Measurements from ENCODE around the gene KLK6.
"Not testable (repeated sequence)": the region's sequence is repeated elsewhere in the genome, so short reads cannot be mapped to it uniquely, and the experiment has no call there.

KLK6 gene

DNA sequence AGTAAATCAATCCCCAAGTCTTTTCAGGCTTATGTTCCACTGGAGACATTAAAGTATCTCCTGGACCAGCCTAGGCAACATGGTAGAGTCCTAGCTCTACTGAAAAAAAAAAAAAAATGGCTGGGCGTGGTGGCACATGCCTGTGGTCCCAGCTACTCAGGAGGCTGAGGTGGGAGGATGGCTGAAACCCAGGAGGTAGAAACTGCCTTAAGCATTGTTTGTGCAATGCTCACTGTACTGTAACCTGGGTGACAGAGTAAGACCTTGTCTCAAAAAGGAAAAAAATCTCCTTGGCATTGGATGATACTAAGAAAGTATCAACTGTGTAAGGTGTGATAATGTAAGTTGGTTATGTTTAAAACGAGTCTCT, 23.3 kb upstream of the KLK6 start:
- Histone ChIP-seq H3K9ac (ENCODE audit: low read length) (no peak overlapping the region), H3K14ac (ENCODE audit: low read length) (no peak overlapping the region), H3K4me2 (ENCODE audit: low read length) (no peak overlapping the region), H2AK5ac (ENCODE audit: low read length) (no peak overlapping the region), H3K9me3 (ENCODE audit: insufficient read depth, low read depth, low read length) (no peaks in the 10 kb centered on the region), H2BK12ac (ENCODE audit: low read length) (no peak overlapping the region), H3K36me3 (ENCODE audit: control insufficient read depth in 1 of 2, insufficient read depth in 2 of 2, low read length in 2 of 2) (no peaks in the 10 kb centered on the region), H3K4ac (ENCODE audit: low read depth, low read length) (no peak overlapping the region), H3K79me1 (ENCODE audit: low read length) (no peaks in the 10 kb centered on the region), H2AFZ (ENCODE audit: insufficient read depth, low read length, poor library complexity) (no peak overlapping the region), H3K27me3 (ENCODE audit: insufficient read depth, low read length) (no peaks in the 10 kb centered on the region), H4K8ac (ENCODE audit: low read depth, low read length) (no peak overlapping the region), H3K4me3 (ENCODE audit: low read depth, low read length) (no peak overlapping the region), H3K18ac (ENCODE audit: low read length) (no peak overlapping the region), H4K91ac (ENCODE audit: low read depth, low read length) (no peak overlapping the region), H4K12ac (ENCODE audit: low read depth, low read length) (no peak overlapping the region), H3K4me1 (ENCODE audit: control insufficient read depth in 1 of 2, insufficient read depth in 2 of 2, low read length in 2 of 2) (no peaks in the 10 kb centered on the region), H3K27ac (ENCODE audit: low read depth, low read length) (no peak overlapping the region), H3K23ac (ENCODE audit: low read length) (no peak overlapping the region), H2BK120ac (ENCODE audit: insufficient read depth, low read length, poor library complexity) (no peak overlapping the region), H2BK5ac (ENCODE audit: low read depth, low read length, poor library complexity) (no peak overlapping the region), H3K79me2 (ENCODE audit: control insufficient read depth, insufficient read depth, low read length, poor library complexity) (no peaks in the 10 kb centered on the region)
- no peak for DNase-seq
- no CpG with 5 or more reads among the region's 2 CpGs for WGBS (ENCODE audit: extremely low coverage, insufficient coverage, insufficient read length)

GRCh38 chr19:50984416-50984815, 15.0 kb upstream of the KLK6 start:
- WGBS (ENCODE audit: extremely low coverage, insufficient coverage, insufficient read length): no CpG with 5 or more reads among the region's 14 CpGs
- not testable (repeated sequence) for H4K12ac ChIP-seq (ENCODE audit: low read depth, low read length); DNase-seq

GRCh38 chr19:50983625-50984292, 14.4 kb upstream of the KLK6 start, which contains the start of gene KLK7:
TSS of gene KLK7 (minus strand) at chr19:50983917. CDS start at chr19:50982399, 1,518 bp downstream.
- H3K36me3 ChIP-seq (ENCODE audit: control insufficient read depth in 1 of 2, insufficient read depth in 2 of 2, low read length in 2 of 2): no peaks in the 10 kb centered on the region
- no peak within 1 kb of the TSS for H3K18ac ChIP-seq (ENCODE audit: low read length)
- H2BK12ac ChIP-seq (ENCODE audit: low read length): no peak within 1 kb of the TSS
- no peak within 1 kb of the TSS for H4K91ac ChIP-seq (ENCODE audit: low read depth, low read length)
- H3K23ac ChIP-seq (ENCODE audit: low read length): no peak within 1 kb of the TSS
- H3K79me1 ChIP-seq (ENCODE audit: low read length): peaks cover 4% of the 10 kb centered on the region
- H3K4me2 ChIP-seq (ENCODE audit: low read length): no peak within 1 kb of the TSS
- no peak within 1 kb of the TSS for H4K8ac ChIP-seq (ENCODE audit: low read depth, low read length)
- H3K79me2 ChIP-seq (ENCODE audit: control insufficient read depth, insufficient read depth, low read length, poor library complexity): no peaks in the 10 kb centered on the region
- H2AK5ac ChIP-seq (ENCODE audit: low read length): no peak within 1 kb of the TSS
- H2BK5ac ChIP-seq (ENCODE audit: low read depth, low read length, poor library complexity): no peak within 1 kb of the TSS
- no peaks in the 10 kb centered on the region for H3K9me3 ChIP-seq (ENCODE audit: insufficient read depth, low read depth, low read length)
- no peaks in the 10 kb centered on the region for H3K27me3 ChIP-seq (ENCODE audit: insufficient read depth, low read length)
- H3K4me1 ChIP-seq (ENCODE audit: control insufficient read depth in 1 of 2, insufficient read depth in 2 of 2, low read length in 2 of 2): peaks cover 5 to 12% of the 10 kb centered on the region in 2 experiments
- no CpG with 5 or more reads among the region's 28 CpGs for WGBS (ENCODE audit: extremely low coverage, insufficient coverage, insufficient read length)
- no peak within 1 kb of the TSS for H3K4ac ChIP-seq (ENCODE audit: low read depth, low read length)
- no peak within 1 kb of the TSS for H3K4me3 ChIP-seq (ENCODE audit: low read depth, low read length)
- DNase-seq: no peak
- no peak within 1 kb of the TSS for H2BK120ac ChIP-seq (ENCODE audit: insufficient read depth, low read length, poor library complexity)
- no peak within 1 kb of the TSS for H3K27ac ChIP-seq (ENCODE audit: low read depth, low read length)
- no peak within 1 kb of the TSS for H4K12ac ChIP-seq (ENCODE audit: low read depth, low read length)
- no peak within 1 kb of the TSS for H2AFZ ChIP-seq (ENCODE audit: insufficient read depth, low read length, poor library complexity)
- no peak within 1 kb of the TSS for H3K9ac ChIP-seq (ENCODE audit: low read length)
- no peak within 1 kb of the TSS for H3K14ac ChIP-seq (ENCODE audit: low read length)

More at GRCh38 chr19:50984416-50984815, 15.0 kb upstream of the KLK6 start:
- H3K79me1 ChIP-seq (ENCODE audit: low read length); H3K4me1 ChIP-seq (ENCODE audit: control insufficient read depth in 1 of 2, insufficient read depth in 2 of 2, low read length in 2 of 2); H3K23ac ChIP-seq (ENCODE audit: low read length); H2BK120ac ChIP-seq (ENCODE audit: insufficient read depth, low read length, poor library complexity); H2BK12ac ChIP-seq (ENCODE audit: low read length); H3K9me3 ChIP-seq (ENCODE audit: insufficient read depth, low read depth, low read length); H3K27ac ChIP-seq (ENCODE audit: low read depth, low read length); H3K4ac ChIP-seq (ENCODE audit: low read depth, low read length); H3K4me2 ChIP-seq (ENCODE audit: low read length); H2BK5ac ChIP-seq (ENCODE audit: low read depth, low read length, poor library complexity); H4K8ac ChIP-seq (ENCODE audit: low read depth, low read length); H3K36me3 ChIP-seq (ENCODE audit: control insufficient read depth in 1 of 2, insufficient read depth in 2 of 2, low read length in 2 of 2); H2AK5ac ChIP-seq (ENCODE audit: low read length); H3K79me2 ChIP-seq (ENCODE audit: control insufficient read depth, insufficient read depth, low read length, poor library complexity); H3K9ac ChIP-seq (ENCODE audit: low read length); H3K27me3 ChIP-seq (ENCODE audit: insufficient read depth, low read length); H3K14ac ChIP-seq (ENCODE audit: low read length); H2AFZ ChIP-seq (ENCODE audit: insufficient read depth, low read length, poor library complexity); H3K18ac ChIP-seq (ENCODE audit: low read length); H4K91ac ChIP-seq (ENCODE audit: low read depth, low read length); H3K4me3 ChIP-seq (ENCODE audit: low read depth, low read length): not testable (repeated sequence)

DNA sequence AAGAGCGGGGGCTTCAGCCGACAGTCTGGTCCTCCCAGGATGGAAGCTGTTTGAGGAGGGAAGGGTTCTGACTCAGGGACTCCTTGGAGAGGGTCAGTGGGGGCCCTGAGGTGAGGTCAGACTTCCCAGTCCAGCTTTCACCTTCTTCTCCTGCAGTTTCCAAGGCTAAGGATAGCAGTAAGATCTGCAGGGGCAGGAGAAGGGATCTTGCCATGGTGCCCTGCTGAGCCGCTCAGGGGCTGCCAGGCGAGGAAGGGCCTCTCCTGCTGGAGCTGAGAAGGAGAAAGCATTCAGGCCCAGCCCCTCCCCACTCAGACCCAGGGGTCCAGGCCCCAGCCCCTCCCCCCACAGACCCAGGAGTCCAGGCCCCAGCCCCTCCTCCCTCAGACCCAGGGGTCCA, 12.8 kb upstream of the KLK6 start:
- H2AFZ ChIP-seq (ENCODE audit: insufficient read depth, low read length, poor library complexity): no peak overlapping the region
- H3K9ac ChIP-seq (ENCODE audit: low read length): no peak overlapping the region
- no peak overlapping the region for H3K18ac ChIP-seq (ENCODE audit: low read length)
- DNase-seq: no peak
- no peak overlapping the region for H2BK120ac ChIP-seq (ENCODE audit: insufficient read depth, low read length, poor library complexity)
- no peak overlapping the region for H3K4ac ChIP-seq (ENCODE audit: low read depth, low read length)
- H3K23ac ChIP-seq (ENCODE audit: low read length): no peak overlapping the region
- no peaks in the 10 kb centered on the region for H3K9me3 ChIP-seq (ENCODE audit: insufficient read depth, low read depth, low read length)
- no peaks in the 10 kb centered on the region for H3K79me2 ChIP-seq (ENCODE audit: control insufficient read depth, insufficient read depth, low read length, poor library complexity)
- H3K79me1 ChIP-seq (ENCODE audit: low read length): peaks cover 4% of the 10 kb centered on the region
- H4K12ac ChIP-seq (ENCODE audit: low read depth, low read length): no peak overlapping the region
- no peak overlapping the region for H3K4me2 ChIP-seq (ENCODE audit: low read length)
- no peaks in the 10 kb centered on the region for H3K27me3 ChIP-seq (ENCODE audit: insufficient read depth, low read length)
- no peak overlapping the region for H4K91ac ChIP-seq (ENCODE audit: low read depth, low read length)
- H2AK5ac ChIP-seq (ENCODE audit: low read length): no peak overlapping the region
- no peak overlapping the region for H4K8ac ChIP-seq (ENCODE audit: low read depth, low read length)
- no peaks in the 10 kb centered on the region for H3K36me3 ChIP-seq (ENCODE audit: control insufficient read depth in 1 of 2, insufficient read depth in 2 of 2, low read length in 2 of 2)
- H3K14ac ChIP-seq (ENCODE audit: low read length): no peak overlapping the region
- no CpG with 5 or more reads among the region's 4 CpGs for WGBS (ENCODE audit: extremely low coverage, insufficient coverage, insufficient read length)
- no peak overlapping the region for H2BK12ac ChIP-seq (ENCODE audit: low read length)
- no peak overlapping the region for H3K27ac ChIP-seq (ENCODE audit: low read depth, low read length)
- H2BK5ac ChIP-seq (ENCODE audit: low read depth, low read length, poor library complexity): no peak overlapping the region
- H3K4me1 ChIP-seq (ENCODE audit: control insufficient read depth in 1 of 2, insufficient read depth in 2 of 2, low read length in 2 of 2): peaks cover 5 to 12% of the 10 kb centered on the region in 2 experiments
- H3K4me3 ChIP-seq (ENCODE audit: low read depth, low read length): no peak overlapping the region

Measured in trophoblast cell (in vitro differentiated cells and primary cell).